ENCODE measurements around the gene RPS25.

- TF ChIP-seq EZH2 (IDR thresholded peaks at IDR 0.05; ENCODE audit: borderline replicate concordance) (no peak), CTCF (IDR thresholded peaks at IDR 0.05; ENCODE audit: poor library complexity) (no peak), EZH2phosphoT487 (IDR thresholded peaks at IDR 0.05; ENCODE audit: low read depth, severe bottlenecking, unreplicated experiment) (no peak)
These were observed 30.5 kb upstream of the RPS25 start for GRCh38 chr11:119048644-119049043.

Data from hepatocyte (in vitro differentiated cells).